Erythroblast (primary cell): Measurements from ENCODE around the gene TPRX1.
"Not testable (repeated sequence)": the region's sequence is repeated elsewhere in the genome, so short reads cannot be mapped to it uniquely, and the experiment has no call there.

Experiments used
- DNase-seq, 2 experiments: peaks; one replicate each; lab custom pipeline; 2025; lab: John Stamatoyannopoulos, UW
- GATA1 ChIP-seq: IDR thresholded peaks from 2 replicates; pipeline ENCODE4 v1.6.1; 2011; ENCODE audit warnings: low read depth, mild to moderate bottlenecking, control low read depth, low read length, moderate library complexity
- POLR2A ChIP-seq: IDR thresholded peaks from 2 replicates; pipeline ENCODE4 v1.6.1; 2011; ENCODE audit warnings: mild to moderate bottlenecking, low read length

TPRX1 gene

GRCh38 chr19:47766359-47766620 is 38.1 kb downstream of the TPRX1 start:
- no peak for TF ChIP-seq GATA1
- no peak for TF ChIP-seq POLR2A

DNA sequence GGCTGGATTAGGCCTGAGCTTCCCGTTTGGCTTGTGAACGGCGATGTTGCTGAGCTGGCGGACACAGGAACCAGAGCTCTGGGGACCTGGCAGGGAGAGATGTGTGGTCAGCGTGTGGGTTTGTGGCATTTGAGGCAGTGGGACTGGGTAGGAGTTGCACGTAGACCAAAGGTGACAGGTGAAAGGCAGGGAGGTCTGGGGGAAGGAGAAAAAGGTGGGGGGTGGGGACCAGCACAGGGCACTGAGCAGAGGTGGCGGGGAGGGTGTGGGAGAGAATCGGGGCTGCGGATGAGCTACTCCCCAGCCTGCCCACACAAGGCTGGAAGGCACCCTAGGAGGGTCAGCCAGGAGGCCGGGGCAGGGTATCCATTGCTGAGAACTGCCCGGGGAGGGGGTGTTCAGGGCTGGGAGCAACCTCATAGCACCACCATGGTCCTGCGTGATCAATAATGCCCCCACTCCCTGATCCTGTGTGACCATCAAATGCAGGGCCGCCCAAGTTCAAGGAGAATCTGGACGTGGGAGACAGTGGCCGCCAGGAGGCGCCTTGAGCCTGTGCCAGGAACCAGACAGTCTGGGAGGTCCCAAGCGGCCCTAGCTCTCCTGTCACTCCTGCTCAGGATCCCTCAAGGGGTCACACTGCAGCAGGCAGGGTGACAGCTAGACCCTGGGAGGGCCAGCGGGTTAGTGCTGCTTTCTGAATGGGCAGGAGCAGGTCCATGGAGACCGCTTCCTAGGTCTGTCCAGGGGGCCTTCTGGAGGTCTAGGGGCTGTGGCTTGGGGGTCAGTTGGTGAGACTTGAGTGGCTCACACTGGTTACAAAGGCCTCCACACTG is 38.6 kb downstream of the TPRX1 start:
- TF ChIP-seq GATA1 (no peak), POLR2A (no peak)
- peak; percentile 62 to 69 for DNase-seq

More at GRCh38 chr19:47766359-47766620, 38.1 kb downstream of the TPRX1 start:
- DNase-seq = no peak

- not testable (repeated sequence) for DNase-seq
These were observed 39.6 kb downstream of the TPRX1 start for GRCh38 chr19:47764705-47765104.

- no peak for DNase-seq
- TF ChIP-seq GATA1 (no peak), POLR2A (no peak)
These were observed 41.6 kb downstream of the TPRX1 start for GRCh38 chr19:47762615-47763308.

DNA sequence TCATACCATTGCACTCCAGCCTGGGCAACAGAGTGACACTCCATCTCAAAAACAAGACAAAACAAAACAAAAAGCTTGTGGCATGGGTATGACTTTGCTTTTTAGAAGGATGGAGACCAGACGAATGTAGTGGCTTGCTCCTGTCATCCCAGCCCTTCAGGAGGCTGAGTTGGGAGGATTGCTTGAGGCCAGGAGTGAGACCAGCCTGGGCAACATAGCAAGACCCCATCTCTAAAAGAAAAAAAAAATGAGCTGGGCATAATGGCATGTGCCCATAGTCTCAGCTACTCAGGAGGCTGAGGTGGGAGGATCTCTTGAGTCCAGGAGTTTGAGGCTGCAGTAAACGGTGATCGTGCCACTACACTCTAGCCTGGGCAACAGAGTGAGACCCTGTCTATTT is 42.2 kb downstream of the TPRX1 start:
- no peak for DNase-seq
- TF ChIP-seq POLR2A = peak; percentile 17
- TF ChIP-seq GATA1 = no peak

GRCh38 chr19:47761566-47761965 is 42.8 kb downstream of the TPRX1 start:
- DNase-seq = no peak
- TF ChIP-seq GATA1 (no peak), POLR2A (no peak)

DNA sequence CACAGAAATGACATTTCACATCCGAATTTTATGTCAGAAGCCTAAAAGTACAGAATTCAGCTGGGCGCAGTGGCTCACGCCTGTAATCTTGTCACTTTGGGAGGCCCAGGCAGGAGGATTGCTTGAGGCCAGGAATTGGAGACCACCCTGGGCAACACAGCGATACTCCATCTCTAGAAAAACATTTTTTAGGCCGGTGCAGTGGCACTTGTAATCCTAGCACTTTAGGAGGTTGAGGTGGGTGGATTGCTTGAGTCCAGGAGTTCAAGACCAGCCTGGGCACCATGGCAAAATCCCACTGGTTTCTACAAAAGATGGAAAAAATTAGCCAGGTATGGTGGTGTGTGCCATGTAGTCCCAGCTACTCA is 43.7 kb downstream of the TPRX1 start:
- no peak for DNase-seq
- TF ChIP-seq GATA1 = no peak
- TF ChIP-seq POLR2A = no peak

DNA sequence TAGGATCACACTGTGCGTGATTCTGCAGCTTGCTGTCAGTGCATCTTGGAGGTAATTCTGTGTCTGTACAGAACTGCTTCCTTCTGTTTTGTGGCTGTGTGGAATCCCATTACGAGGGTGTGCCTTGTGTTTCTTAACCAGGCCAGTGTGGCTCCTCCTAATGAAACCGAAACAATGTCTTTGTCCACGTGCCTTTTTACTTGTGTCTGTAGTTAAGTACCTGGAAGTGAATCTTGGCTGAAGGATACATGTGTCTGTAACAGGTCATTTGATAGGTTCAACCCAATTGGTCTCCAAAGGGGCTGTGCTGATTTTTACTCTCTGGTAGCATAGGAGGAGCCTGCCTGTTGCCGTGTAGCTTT is 45.9 kb downstream of the TPRX1 start:
- TF ChIP-seq POLR2A (no peak), GATA1 (no peak)
- DNase-seq = no peak

DNA sequence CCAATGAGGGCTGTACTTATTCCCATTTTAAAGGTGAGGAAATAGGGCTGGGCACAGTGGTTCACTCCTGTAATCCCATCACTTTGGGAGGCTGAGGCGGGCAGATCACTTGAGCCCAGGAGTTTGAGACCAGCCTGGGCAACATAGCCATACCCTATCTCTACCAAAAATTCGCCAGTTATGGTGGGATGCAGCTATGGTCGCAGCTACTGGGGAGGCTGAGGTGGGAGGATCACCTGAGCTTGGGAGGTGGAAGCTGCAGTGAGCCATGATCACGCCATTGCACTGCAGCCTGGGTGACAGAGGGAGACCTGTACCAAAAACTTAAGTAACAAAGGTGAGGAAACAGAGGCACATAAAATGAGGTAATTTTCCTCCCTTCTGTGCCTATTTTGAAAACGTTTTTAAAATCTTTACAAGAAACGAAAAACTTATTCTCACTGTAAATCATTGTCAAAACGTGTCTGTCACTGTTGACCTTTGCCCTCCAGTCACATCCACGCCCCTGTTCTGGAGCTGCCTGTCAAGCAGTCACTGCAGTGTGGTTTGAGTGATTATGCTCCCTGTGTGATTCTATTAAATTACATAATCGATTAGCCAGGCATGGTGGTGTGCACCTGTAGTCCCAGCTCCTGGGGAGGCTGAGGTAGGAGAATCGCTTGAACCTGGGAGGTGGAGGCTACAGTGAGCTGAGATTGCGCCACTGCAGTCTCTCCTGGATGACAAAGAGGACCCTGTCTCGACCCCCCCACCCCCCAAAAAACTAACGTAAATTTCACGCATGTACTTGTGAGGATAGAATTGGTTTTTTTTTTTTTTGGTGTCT is 46.5 kb downstream of the TPRX1 start:
- DNase-seq = no peak
- TF ChIP-seq POLR2A (peak; percentile 16), GATA1 (no peak)

DNA sequence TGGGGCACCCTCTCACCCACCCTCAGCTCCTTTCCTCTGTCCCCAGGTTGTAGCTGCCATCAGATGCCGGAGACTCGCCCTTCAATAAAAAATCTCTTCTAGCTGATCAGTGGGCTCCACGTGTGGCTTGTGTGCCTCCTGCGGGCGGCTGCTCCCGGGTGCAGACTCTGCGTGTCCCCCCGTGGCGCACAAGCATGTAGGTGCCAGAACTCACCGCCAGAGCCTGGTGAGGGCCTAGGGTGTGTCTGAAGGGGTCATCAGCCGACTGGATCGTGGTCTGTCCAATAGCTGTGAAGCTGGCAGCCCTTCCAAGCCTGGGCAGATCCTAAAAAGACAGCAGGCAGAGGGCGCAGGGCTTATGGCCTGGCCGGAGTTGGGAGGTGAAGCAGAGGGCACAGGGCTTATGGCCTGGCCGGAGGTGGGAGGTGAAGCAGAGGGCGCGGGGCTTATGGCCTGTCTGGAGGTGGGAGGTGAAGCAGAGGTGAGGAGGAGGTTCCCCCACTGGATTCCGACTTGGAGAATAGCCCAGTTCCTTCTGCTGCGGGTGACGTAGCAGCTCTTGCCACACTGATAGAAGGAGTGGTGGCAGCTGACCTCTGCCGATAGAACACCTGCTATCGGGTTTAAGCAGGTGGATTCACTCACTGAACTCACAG is 47.3 kb downstream of the TPRX1 start:
- DNase-seq = no peak
- no peak for TF ChIP-seq POLR2A
- no peak for TF ChIP-seq GATA1

GRCh38 chr19:47756627-47756929 is 47.8 kb downstream of the TPRX1 start:
- TF ChIP-seq POLR2A (no peak), GATA1 (no peak)
- DNase-seq = no peak

GRCh38 chr19:47755762-47756626 is 48.4 kb downstream of the TPRX1 start:
- TF ChIP-seq POLR2A (no peak), GATA1 (no peak)
- DNase-seq = no peak

GRCh38 chr19:47755065-47755761 is 49.1 kb downstream of the TPRX1 start:
- TF ChIP-seq POLR2A (no peak), GATA1 (no peak)
- DNase-seq = no peak
